A673 (cell line): ENCODE data around the gene RFTN1. TPM values are rescaled to one million over a fixed set of nuclear protein-coding genes. Genes with fewer than 3 reads are reported as not detected.

Experiments used
- BruUV-seq: library from RNA; stranded (reverse); fragments of 400-500 nt; replicated peaks from 2 replicates; lab custom pipeline; 2021; lab: Mats Ljungman, UMichigan
- CTCF ChIA-PET: fragments of 300-600 bp; sonication (Branson Sonifier 250); formaldehyde crosslinking; loops from one replicate; lab custom pipeline; 2022; ENCODE audit warnings: antibody characterized with exemption; lab: Charles Lee
- POLR2A ChIA-PET: fragments of 300-600 bp; sonication (Branson Sonifier 250); formaldehyde crosslinking; loops from one replicate; lab custom pipeline; 2022; ENCODE audit warnings: antibody characterized with exemption; ENCODE audit not compliant: low non-redundant PET; lab: Charles Lee
- DNase-seq: peaks from one replicate; pipeline ENCODE4 v3.0.0-alpha.2; 2015; ENCODE audit warnings: low spot score
- H3K27ac ChIP-seq: fragments of 200-600 bp; sonication (generic); 2 replicates; pipeline ENCODE4 v1.5.1; 2016; ENCODE audit warnings: mixed run types, low read depth, mild to moderate bottlenecking, mixed read lengths, antibody characterized with exemption, low read length; ENCODE audit not compliant: poor library complexity, severe bottlenecking
- H3K27me3 ChIP-seq: fragments of 200-600 bp; sonication (generic); replicated peaks from 2 replicates; pipeline ENCODE4 v1.6.1; 2017; ENCODE audit warnings: mixed run types, low read depth, mild to moderate bottlenecking, mixed read lengths, antibody characterized with exemption, low read length; ENCODE audit not compliant: insufficient read depth, poor library complexity
- H3K36me3 ChIP-seq: fragments of 200-600 bp; sonication (generic); 2 replicates; pipeline ENCODE4 v1.6.1; 2016; ENCODE audit warnings: mixed run types, mild to moderate bottlenecking, mixed read lengths, antibody characterized with exemption, low read length; ENCODE audit not compliant: insufficient read depth, poor library complexity, severe bottlenecking
- H3K4me1 ChIP-seq: fragments of 200-600 bp; sonication (generic); 2 replicates; pipeline ENCODE4 v1.6.1; 2017; ENCODE audit warnings: mixed run types, mild to moderate bottlenecking, mixed read lengths, antibody characterized with exemption, low read length; ENCODE audit not compliant: insufficient read depth, poor library complexity, severe bottlenecking
- H3K4me3 ChIP-seq: fragments of 200-600 bp; sonication (generic); 2 replicates; pipeline ENCODE4 v1.5.1; 2016; ENCODE audit warnings: low read depth, mixed run types, mild to moderate bottlenecking, mixed read lengths, low read length; ENCODE audit not compliant: poor library complexity, severe bottlenecking
- H3K9me3 ChIP-seq: fragments of 200-600 bp; sonication (generic); 2 replicates; pipeline ENCODE4 v1.6.1; 2016; ENCODE audit warnings: mixed run types, low read depth, mild to moderate bottlenecking, mixed read lengths, antibody characterized with exemption, low read length; ENCODE audit not compliant: poor library complexity, severe bottlenecking
- CTCF ChIP-seq: fragments of 300-800, 200-600 bp; sonication (generic); conservative IDR thresholded peaks from 2 replicates; pipeline ENCODE4 v1.5.1; 2017; ENCODE audit warnings: low read depth, mild to moderate bottlenecking, antibody characterized with exemption, low read length, moderate library complexity, mixed read lengths
- EZH2 ChIP-seq: fragments of 200-600 bp; sonication (generic); IDR thresholded peaks from 2 replicates; pipeline ENCODE4 v1.6.1; 2017; ENCODE audit warnings: borderline replicate concordance, low read depth, mild to moderate bottlenecking, mixed read lengths, antibody characterized with exemption, low read length; ENCODE audit not compliant: poor library complexity, severe bottlenecking
- intact Hi-C: fragments of 100-400 bp; cut with micrococcal nuclease; formaldehyde crosslinking; loops from one replicate; pipeline ENCODE4 v1.10.0; 2022; ENCODE audit not compliant: unreplicated experiment
- total RNA-seq: library from RNA; stranded (reverse); gene quantifications from 2 replicates; pipeline ENCODE4 v1.2.3, GENCODE V29; 2021

Gene RFTN1
- total RNA-seq, 1 experiment from 2014 or later, result 0.60 TPM

GRCh38 chr3:16524196-16524595 is 10.7 kb upstream of the RFTN1 start:
- CTCF ChIA-PET, result no interaction called here
- no peak for DNase-seq
- TF ChIP-seq CTCF (no peak), EZH2 (no peak)
- Histone ChIP-seq H3K27me3 (peaks cover 9% of the 10 kb centered on the region), H3K9me3 (peaks cover 6% of the 10 kb centered on the region), H3K4me3 (no peak overlapping the region), H3K27ac (no peak overlapping the region), H3K4me1 (no peaks in the 10 kb centered on the region), H3K36me3 (no peaks in the 10 kb centered on the region)
- no TSS peak for BruUV-seq
- intact Hi-C loops, result no loop called here
- POLR2A ChIA-PET, result no interaction called here

- Histone ChIP-seq H3K4me1 (no peaks in the 10 kb centered on the region), H3K4me3 (no peak overlapping the region), H3K27ac (no peak overlapping the region), H3K27me3 (peaks cover 13% of the 10 kb centered on the region), H3K36me3 (no peaks in the 10 kb centered on the region), H3K9me3 (peaks cover 6% of the 10 kb centered on the region)
- ChIA-PET CTCF (no interaction called here), POLR2A (no interaction called here)
- intact Hi-C loops, result no loop called here
- no peak for DNase-seq
- no peak for TF ChIP-seq EZH2
- TF ChIP-seq CTCF, result no peak
- BruUV-seq, result no TSS peak
Measured at GRCh38 chr3:16523778-16524177, 10.3 kb upstream of the RFTN1 start.

GRCh38 chr3:16522834-16523233 is 9.3 kb upstream of the RFTN1 start:
- no peaks in the 10 kb centered on the region for H3K4me1 ChIP-seq
- ChIA-PET POLR2A (no interaction called here), CTCF (no interaction called here)
- H3K9me3 ChIP-seq, result peaks cover 6% of the 10 kb centered on the region
- no peak for DNase-seq
- BruUV-seq, result no TSS peak
- H3K36me3 ChIP-seq, result no peaks in the 10 kb centered on the region
- intact Hi-C loops, result no loop called here
- H3K27ac ChIP-seq, result no peak overlapping the region
- no peak for TF ChIP-seq EZH2
- TF ChIP-seq CTCF, result no peak
- H3K4me3 ChIP-seq, result no peak overlapping the region
- H3K27me3 ChIP-seq, result peaks cover 18% of the 10 kb centered on the region
